Bronchial epithelial cell (primary cell): Measurements from ENCODE around the gene PTPRZ1. TPM values are rescaled to one million over a fixed set of nuclear protein-coding genes. Genes with fewer than 3 reads are reported as not detected.

Experiments used
- DNase-seq: peaks from one replicate; pipeline ENCODE4 v3.0.0-alpha.2; 2010; ENCODE audit warnings: low read depth
- FAIRE-seq: peaks from 2 replicates; lab custom pipeline; 2011; peaks lifted over from hg19 to GRCh38; lab: Jason Lieb, UNC
- H3K27me3 ChIP-seq: 2 replicates; pipeline ENCODE4 v1.5.1; 2011; ENCODE audit warnings: low read length; ENCODE audit not compliant: control insufficient read depth, insufficient read depth
- H3K36me3 ChIP-seq: 2 replicates; pipeline ENCODE4 v1.5.1; 2011; ENCODE audit warnings: low read length; ENCODE audit not compliant: control insufficient read depth, insufficient read depth
- H3K4me3 ChIP-seq: 2 replicates; pipeline ENCODE4 v1.5.1; 2011; ENCODE audit warnings: mild to moderate bottlenecking, low read depth, low read length, control low read depth
- total RNA-seq: library from RNA; depleted of rRNA; stranded (reverse); fragments of >200 nt; gene quantifications from 2 replicates; pipeline ENCODE4 v1.2.1, GENCODE V29; 2014
- TF ChIP-seq, protein P1 (sequence below): IDR thresholded peaks from 2 replicates; pipeline ENCODE4 v1.5.1; 2011; ENCODE audit warnings: mild to moderate bottlenecking, moderate library complexity, low read length, control low read depth, inconsistent platforms; ENCODE audit not compliant: insufficient read depth, severe bottlenecking

The PTPRZ1 gene
- total RNA-seq, 1 donor from 2014 or later, result 2.6 TPM

GRCh38 chr7:122038904-122039303, 165.9 kb downstream of the PTPRZ1 start:
- H3K4me3 ChIP-seq, result no peak overlapping the region
- FAIRE-seq, result no peak
- no peaks in the 10 kb centered on the region for H3K36me3 ChIP-seq
- TF ChIP-seq, protein P1, sequence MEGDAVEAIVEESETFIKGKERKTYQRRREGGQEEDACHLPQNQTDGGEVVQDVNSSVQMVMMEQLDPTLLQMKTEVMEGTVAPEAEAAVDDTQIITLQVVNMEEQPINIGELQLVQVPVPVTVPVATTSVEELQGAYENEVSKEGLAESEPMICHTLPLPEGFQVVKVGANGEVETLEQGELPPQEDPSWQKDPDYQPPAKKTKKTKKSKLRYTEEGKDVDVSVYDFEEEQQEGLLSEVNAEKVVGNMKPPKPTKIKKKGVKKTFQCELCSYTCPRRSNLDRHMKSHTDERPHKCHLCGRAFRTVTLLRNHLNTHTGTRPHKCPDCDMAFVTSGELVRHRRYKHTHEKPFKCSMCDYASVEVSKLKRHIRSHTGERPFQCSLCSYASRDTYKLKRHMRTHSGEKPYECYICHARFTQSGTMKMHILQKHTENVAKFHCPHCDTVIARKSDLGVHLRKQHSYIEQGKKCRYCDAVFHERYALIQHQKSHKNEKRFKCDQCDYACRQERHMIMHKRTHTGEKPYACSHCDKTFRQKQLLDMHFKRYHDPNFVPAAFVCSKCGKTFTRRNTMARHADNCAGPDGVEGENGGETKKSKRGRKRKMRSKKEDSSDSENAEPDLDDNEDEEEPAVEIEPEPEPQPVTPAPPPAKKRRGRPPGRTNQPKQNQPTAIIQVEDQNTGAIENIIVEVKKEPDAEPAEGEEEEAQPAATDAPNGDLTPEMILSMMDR, result no peak
- peak; percentile 69 for DNase-seq
- H3K27me3 ChIP-seq, result no peaks in the 10 kb centered on the region

- Histone ChIP-seq H3K27me3 (no peaks in the 10 kb centered on the region), H3K4me3 (no peak overlapping the region), H3K36me3 (no peaks in the 10 kb centered on the region)
- no peak for FAIRE-seq
- peak; percentile 80 for DNase-seq
- TF ChIP-seq, protein P1, result no peak
Measured at GRCh38 chr7:122040147-122040546, 167.2 kb downstream of the PTPRZ1 start.

- DNase-seq, result peak; percentile 87
- Histone ChIP-seq H3K36me3 (no peaks in the 10 kb centered on the region), H3K27me3 (no peaks in the 10 kb centered on the region), H3K4me3 (no peak overlapping the region)
- peak; percentile 7 for FAIRE-seq
- TF ChIP-seq, protein P1, result no peak
Measured at GRCh38 chr7:122046402-122046801, 173.4 kb downstream of the PTPRZ1 start.

DNA sequence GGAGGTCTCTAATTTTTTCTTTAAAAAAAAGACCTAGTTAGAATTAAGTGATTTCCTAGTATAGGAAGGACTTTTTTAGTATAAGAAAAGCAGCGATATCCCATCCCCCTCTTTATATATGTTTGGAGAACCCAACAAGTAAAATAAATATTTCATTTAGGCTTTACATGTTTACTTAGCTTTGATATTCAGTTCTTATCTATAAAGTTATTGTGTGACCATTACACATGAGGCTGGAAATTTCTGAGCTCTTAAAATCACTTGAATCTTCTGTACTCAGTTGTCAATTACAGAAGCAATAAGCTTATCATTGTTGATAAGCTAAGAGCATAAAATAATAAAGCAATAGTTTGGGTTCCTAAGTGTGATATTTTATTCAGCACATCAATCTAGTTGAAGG, 181.4 kb downstream of the PTPRZ1 start:
- Histone ChIP-seq H3K36me3 (no peaks in the 10 kb centered on the region), H3K4me3 (no peak overlapping the region), H3K27me3 (no peaks in the 10 kb centered on the region)
- TF ChIP-seq, protein P1, result no peak
- DNase-seq, result no peak
- no peak for FAIRE-seq

GRCh38 chr7:122055073-122055472, 182.1 kb downstream of the PTPRZ1 start:
- TF ChIP-seq, protein P1, result no peak
- H3K4me3 ChIP-seq, result no peak overlapping the region
- FAIRE-seq (no peak), DNase-seq (peak; percentile 72)
- no peaks in the 10 kb centered on the region for H3K36me3 ChIP-seq
- no peaks in the 10 kb centered on the region for H3K27me3 ChIP-seq

DNA sequence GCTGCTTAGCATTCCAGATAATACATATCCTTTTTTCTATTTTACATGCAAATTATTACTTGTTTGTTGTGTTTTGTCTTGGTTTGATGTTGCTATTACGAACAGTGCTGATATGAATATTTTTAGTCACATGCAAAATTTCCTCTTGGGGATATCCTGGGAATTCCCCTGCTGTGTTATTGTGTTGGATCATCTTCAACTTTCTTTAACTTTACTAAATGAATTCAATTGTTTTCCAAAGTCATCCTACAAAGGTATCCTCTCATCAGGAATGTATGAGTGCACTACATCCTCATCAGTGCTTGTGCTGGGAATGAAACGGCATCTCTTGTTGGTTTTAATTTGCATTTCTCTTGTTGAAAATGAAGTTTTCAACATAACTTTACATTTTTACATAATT, 184.0 kb downstream of the PTPRZ1 start:
- no peak overlapping the region for H3K4me3 ChIP-seq
- FAIRE-seq (no peak), DNase-seq (no peak)
- H3K27me3 ChIP-seq, result no peaks in the 10 kb centered on the region
- TF ChIP-seq, protein P1, result no peak
- no peaks in the 10 kb centered on the region for H3K36me3 ChIP-seq
